Cardiac septum (tissue), 1 donor: ENCODE results near the gene GSDME. TPM values are rescaled to one million over a fixed set of nuclear protein-coding genes. Genes with fewer than 3 reads are reported as not detected.

Source experiments
- DNase-seq: peaks from one replicate; pipeline ENCODE4 v3.0.0-alpha.2; 2020; ENCODE audit warnings: low spot score
- intact Hi-C: fragments of 100-400 bp; cut with DNase I; formaldehyde crosslinking; loops from one replicate; pipeline ENCODE4 v1.14.0; 2022
- total RNA-seq: library from RNA; stranded (reverse); fragmentation: NEBNext Ultra II Directional; extraction: Animal tissue kit (Norgen Biotek cat#: 25700); gene quantifications from one replicate; pipeline ENCODE4 v1.2.1, GENCODE V29; 2021
- donor health status: DM: no; HTN: no; CAD: no.

The GSDME gene
- total RNA-seq, 1 donor from 2014 or later: 7.5 TPM

- DNase-seq: no peak
- intact Hi-C loops: no loop called here
These were observed 21.4 kb upstream of the GSDME start for GRCh38 chr7:24778543-24779282.

GRCh38 chr7:24777806-24778205 is 20.5 kb upstream of the GSDME start:
- intact Hi-C loops: no loop called here
- no peak for DNase-seq

- intact Hi-C loops: no loop called here
- no peak for DNase-seq
These were observed 16.4 kb upstream of the GSDME start for GRCh38 chr7:24773646-24774045.

GRCh38 chr7:24769851-24770250 is 12.6 kb upstream of the GSDME start:
- intact Hi-C loops: no loop called here
- DNase-seq: no peak

GRCh38 chr7:24769014-24769830 is 12.0 kb upstream of the GSDME start:
- no peak for DNase-seq
- intact Hi-C loops: no loop called here

- intact Hi-C loops: no loop called here
- DNase-seq: no peak
These were observed 10.8 kb upstream of the GSDME start for GRCh38 chr7:24767878-24768569.

- intact Hi-C loops: no loop called here
- no peak for DNase-seq
These were observed 7.9 kb upstream of the GSDME start for GRCh38 chr7:24764972-24765744.

- intact Hi-C loops: no loop called here
- no peak for DNase-seq
These were observed 6.7 kb upstream of the GSDME start for GRCh38 chr7:24764011-24764410.

GRCh38 chr7:24763303-24763901 is 6.1 kb upstream of the GSDME start:
- no peak for DNase-seq
- intact Hi-C loops: no loop called here

GRCh38 chr7:24762771-24763170 is 5.5 kb upstream of the GSDME start:
- DNase-seq: no peak
- intact Hi-C loops: no loop called here

GRCh38 chr7:24760968-24761367 is 3.7 kb upstream of the GSDME start:
- DNase-seq: no peak
- intact Hi-C loops: no loop called here

GRCh38 chr7:24756545-24757352 is 515 bp downstream of the GSDME start:
- no peak for DNase-seq
- intact Hi-C loops: no loop called here

GRCh38 chr7:24755541-24756407 is 1.5 kb downstream of the GSDME start:
- DNase-seq: no peak
- intact Hi-C loops: no loop called here

- intact Hi-C loops: no loop called here
- no peak for DNase-seq
These were observed 2.3 kb downstream of the GSDME start for GRCh38 chr7:24754906-24755506.

GRCh38 chr7:24752073-24752800 is 5.0 kb downstream of the GSDME start:
- no peak for DNase-seq
- intact Hi-C loops: no loop called here

- DNase-seq: no peak
- intact Hi-C loops: no loop called here
These were observed 5.8 kb downstream of the GSDME start for GRCh38 chr7:24751484-24751883.
